NB4 (cell line): ENCODE results near the gene AGPAT3.

Experiments
- POLR2A ChIP-seq: IDR thresholded peaks from 2 replicates; pipeline ENCODE4 v1.6.1; 2011; ENCODE audit warnings: mild to moderate bottlenecking; ENCODE audit not compliant: insufficient read length; ENCODE audit errors: extremely low read depth
- TF ChIP-seq, protein P1 (sequence below): IDR thresholded peaks from 2 replicates; pipeline ENCODE4 v1.6.1; 2011; ENCODE audit warnings: low read depth, low read length
- TF ChIP-seq, protein P2 (sequence below): IDR thresholded peaks from one replicate; pipeline ENCODE4 v1.5.1; 2012; ENCODE audit warnings: low read depth, low read length

DNA sequence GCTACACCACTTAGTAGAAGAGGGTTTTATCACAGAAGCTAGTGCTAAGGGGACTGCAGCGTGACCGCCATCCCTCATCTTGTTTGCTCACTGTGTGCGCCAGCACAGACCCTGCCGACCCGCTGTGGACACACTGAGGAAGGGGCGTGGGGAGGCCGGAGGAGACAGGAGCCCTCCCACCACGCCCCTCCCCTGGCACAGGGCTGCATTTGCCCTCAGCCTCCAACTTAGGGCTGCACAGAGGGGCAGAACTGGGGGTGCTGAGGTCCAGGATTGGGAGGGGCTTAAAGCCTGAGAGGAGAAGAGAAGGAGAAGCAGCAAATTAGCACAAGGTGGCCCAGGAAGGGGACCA lies 38.4 kb upstream of the AGPAT3 start:
- TF ChIP-seq POLR2A = no peak
- TF ChIP-seq, protein P1, sequence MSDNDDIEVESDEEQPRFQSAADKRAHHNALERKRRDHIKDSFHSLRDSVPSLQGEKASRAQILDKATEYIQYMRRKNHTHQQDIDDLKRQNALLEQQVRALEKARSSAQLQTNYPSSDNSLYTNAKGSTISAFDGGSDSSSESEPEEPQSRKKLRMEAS = no peak
- TF ChIP-seq, protein P2, sequence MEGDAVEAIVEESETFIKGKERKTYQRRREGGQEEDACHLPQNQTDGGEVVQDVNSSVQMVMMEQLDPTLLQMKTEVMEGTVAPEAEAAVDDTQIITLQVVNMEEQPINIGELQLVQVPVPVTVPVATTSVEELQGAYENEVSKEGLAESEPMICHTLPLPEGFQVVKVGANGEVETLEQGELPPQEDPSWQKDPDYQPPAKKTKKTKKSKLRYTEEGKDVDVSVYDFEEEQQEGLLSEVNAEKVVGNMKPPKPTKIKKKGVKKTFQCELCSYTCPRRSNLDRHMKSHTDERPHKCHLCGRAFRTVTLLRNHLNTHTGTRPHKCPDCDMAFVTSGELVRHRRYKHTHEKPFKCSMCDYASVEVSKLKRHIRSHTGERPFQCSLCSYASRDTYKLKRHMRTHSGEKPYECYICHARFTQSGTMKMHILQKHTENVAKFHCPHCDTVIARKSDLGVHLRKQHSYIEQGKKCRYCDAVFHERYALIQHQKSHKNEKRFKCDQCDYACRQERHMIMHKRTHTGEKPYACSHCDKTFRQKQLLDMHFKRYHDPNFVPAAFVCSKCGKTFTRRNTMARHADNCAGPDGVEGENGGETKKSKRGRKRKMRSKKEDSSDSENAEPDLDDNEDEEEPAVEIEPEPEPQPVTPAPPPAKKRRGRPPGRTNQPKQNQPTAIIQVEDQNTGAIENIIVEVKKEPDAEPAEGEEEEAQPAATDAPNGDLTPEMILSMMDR = no peak
